CD4-positive, alpha-beta T cell treated with Interleukin-6 for 4 hours (primary cell): ENCODE data around the gene HNRNPLL.
"Not testable (repeated sequence)": the region's sequence is repeated elsewhere in the genome, so short reads cannot be mapped to it uniquely, and the experiment has no call there.

Experiments used
- DNase-seq: peaks from one replicate; pipeline ENCODE4 v3.0.0-alpha.2; 2020; ENCODE audit warnings: mixed read lengths

Gene HNRNPLL

GRCh38 chr2:38602732-38603401 is at the start of gene HNRNPLL:
Gene HNRNPLL, minus strand, starts transcription at chr2:38602928. Its CDS starts 302 bp downstream, at chr2:38602626.
- DNase-seq: peak; percentile 95

- no peak for DNase-seq
Observed at GRCh38 chr2:38650717-38651116, 48.0 kb upstream of the HNRNPLL start.

GRCh38 chr2:38650012-38650411 is 47.3 kb upstream of the HNRNPLL start:
- no peak for DNase-seq

- no peak for DNase-seq
Observed at GRCh38 chr2:38649176-38649728, 46.5 kb upstream of the HNRNPLL start.

- no peak for DNase-seq
Observed at GRCh38 chr2:38648107-38648761, 45.5 kb upstream of the HNRNPLL start.

GRCh38 chr2:38643683-38644511 is 41.2 kb upstream of the HNRNPLL start:
- peak; percentile 34 for DNase-seq

- no peak for DNase-seq
Observed at GRCh38 chr2:38643021-38643671, 40.4 kb upstream of the HNRNPLL start.

- DNase-seq: not testable (repeated sequence)
Observed at GRCh38 chr2:38642373-38643017, 39.8 kb upstream of the HNRNPLL start.

- DNase-seq: no peak
Observed at GRCh38 chr2:38636069-38636468, 33.3 kb upstream of the HNRNPLL start.

GRCh38 chr2:38635139-38635538 is 32.4 kb upstream of the HNRNPLL start:
- DNase-seq: no peak

GRCh38 chr2:38634684-38635083 is 32.0 kb upstream of the HNRNPLL start:
- DNase-seq: no peak

- no peak for DNase-seq
Observed at GRCh38 chr2:38633895-38634294, 31.2 kb upstream of the HNRNPLL start.

GRCh38 chr2:38632980-38633379 is 30.3 kb upstream of the HNRNPLL start:
- DNase-seq: no peak

- DNase-seq: no peak
Observed at GRCh38 chr2:38631976-38632375, 29.2 kb upstream of the HNRNPLL start.

GRCh38 chr2:38629684-38630083 is 27.0 kb upstream of the HNRNPLL start:
- DNase-seq: no peak

GRCh38 chr2:38627391-38627790 is 24.7 kb upstream of the HNRNPLL start:
- no peak for DNase-seq

- DNase-seq: peak; percentile 69
Observed at GRCh38 chr2:38626326-38627035, 23.8 kb upstream of the HNRNPLL start.

- DNase-seq: no peak
Observed at GRCh38 chr2:38622210-38622609, 19.5 kb upstream of the HNRNPLL start.

GRCh38 chr2:38621018-38621417 is 18.3 kb upstream of the HNRNPLL start:
- DNase-seq: no peak

- DNase-seq: no peak
Observed at GRCh38 chr2:38620282-38620977, 17.7 kb upstream of the HNRNPLL start.
